Measurements from ENCODE around the gene CAPN12. TPM values are rescaled to one million over a fixed set of nuclear protein-coding genes. Genes with fewer than 3 reads are reported as not detected.

CAPN12 gene
- total RNA-seq, 1 donor from 2014 or later, result not detected

Other genes with a start within 250 kb of the CAPN12 start
- gene MAP4K1, start 126.5 kb downstream of the CAPN12 start, total RNA-seq, result 0.13 and 0.57 TPM in 2 replicates
- gene EIF3K, start 125.3 kb downstream of the CAPN12 start, total RNA-seq, result 228 and 269 TPM in 2 replicates
- 350 and 441 TPM in 2 replicates for gene ACTN4, start 96.8 kb downstream of the CAPN12 start, total RNA-seq
- gene LGALS7, start 29.0 kb upstream of the CAPN12 start, total RNA-seq, result not detected in 2 replicates
- not detected in 2 replicates for gene LGALS7B, start 44.7 kb upstream of the CAPN12 start, total RNA-seq
- not detected in 2 replicates for gene LGALS4, start 68.5 kb upstream of the CAPN12 start, total RNA-seq
- 78.4 and 81.9 TPM in 2 replicates for gene ECH1, start 87.3 kb upstream of the CAPN12 start, total RNA-seq
- 218 and 220 TPM in 2 replicates for gene HNRNPL, start 105.5 kb upstream of the CAPN12 start, total RNA-seq
- gene RINL, start 133.8 kb upstream of the CAPN12 start, total RNA-seq, result 8.3 and 20.6 TPM in 2 replicates
- 1,616 and 2,451 TPM in 2 replicates for gene SIRT2, start 155.1 kb upstream of the CAPN12 start, total RNA-seq
- gene NFKBIB, start 155.5 kb upstream of the CAPN12 start, total RNA-seq, result 26.1 and 38.5 TPM in 2 replicates
- gene CCER2, start 167.7 kb upstream of the CAPN12 start, total RNA-seq, result 0.51 and 0.94 TPM in 2 replicates
- gene SARS2, start 186.3 kb upstream of the CAPN12 start, total RNA-seq, result 34.6 and 42.8 TPM in 2 replicates
- 57.9 and 58.3 TPM in 2 replicates for gene MRPS12, start 186.5 kb upstream of the CAPN12 start, total RNA-seq
- gene FBXO17, start 231.3 kb upstream of the CAPN12 start, total RNA-seq, result 21.5 and 22.1 TPM in 2 replicates

All from myocyte (in vitro differentiated cells).